HG03460 (cell line): Measurements from ENCODE around the gene REL.

ENCODE experiments used
- ATAC-seq: cut with Tn5 transposase; IDR thresholded peaks from one replicate; pipeline ENCODE4 v1.9.1; 2021; ENCODE audit not compliant: unreplicated experiment

Gene REL

GRCh38 chr2:60962528-60962927 lies 81.2 kb downstream of the REL start:
- ATAC-seq: no peak

GRCh38 chr2:60963190-60963589 lies 81.8 kb downstream of the REL start:
- ATAC-seq: no peak

GRCh38 chr2:60964651-60965498 lies 83.5 kb downstream of the REL start:
- ATAC-seq: no peak

GRCh38 chr2:60965499-60965785 lies 84.1 kb downstream of the REL start:
- ATAC-seq: no peak

GRCh38 chr2:60966507-60967405 lies 85.4 kb downstream of the REL start:
- peak; percentile 63 for ATAC-seq

- ATAC-seq: no peak
Measured at GRCh38 chr2:60972889-60973656, 91.7 kb downstream of the REL start.

GRCh38 chr2:60973705-60974104 lies 92.3 kb downstream of the REL start:
- ATAC-seq: no peak

GRCh38 chr2:60974652-60975051 lies 93.3 kb downstream of the REL start:
- no peak for ATAC-seq
